ENCODE measurements around the gene FAAP20. TPM values are rescaled to one million over a fixed set of nuclear protein-coding genes. Genes with fewer than 3 reads are reported as not detected.

Gene FAAP20
- total and polyA plus RNA-seq, 8 donors, result 17.2 to 75.6 (median 24.1) TPM

- peak overlapping the region in 3 of 4 donors; percentile 21 to 50 (median 36) for H3K4me3 ChIP-seq
- peak overlapping the region in 3 of 4 donors; percentile 46 to 70 (median 46) for H3K27ac ChIP-seq
- ATAC-seq, result no peak
- peak in 4 of 6 donors; percentile 58 to 86 (median 68) for DNase-seq
- no peaks in the 10 kb centered on the region for H3K36me3 ChIP-seq
- H3K4me1 ChIP-seq, result peaks cover 20 to 30% (median 22%) of the 10 kb centered on the region in 3 donors
- H3K9me3 ChIP-seq, result no peaks in the 10 kb centered on the region
- intact Hi-C loops (cut with DNase I), result no loop called here
- WGBS, 2 donors, result 76% methylated on average over 19 to 25 of the region's 25 CpGs
- no peaks in the 10 kb centered on the region for H3K27me3 ChIP-seq
- FAIRE-seq, result no peak
- TF ChIP-seq CTCF (IDR thresholded peaks at IDR 0.05), result no peak
Observed at GRCh38 chr1:2203671-2204414, 9.3 kb upstream of the FAAP20 start.

- Histone ChIP-seq H3K4me1 (peaks cover 18 to 28% (median 19%) of the 10 kb centered on the region in 3 donors), H3K36me3 (no peaks in the 10 kb centered on the region), H3K27me3 (no peaks in the 10 kb centered on the region), H3K9me3 (no peaks in the 10 kb centered on the region), H3K4me3 (no peak overlapping the region), H3K27ac (no peak overlapping the region)
- no peak for TF ChIP-seq CTCF (IDR thresholded peaks at IDR 0.05)
- ATAC-seq, result no peak
- intact Hi-C loops (cut with DNase I), result no loop called here
- 81 to 86% methylated on average over 13 to 15 of the region's 15 CpGs for WGBS, 2 donors
- DNase-seq, result peak in 4 of 6 donors; percentile 37 to 84 (median 61)
- no peak for FAIRE-seq
Observed at GRCh38 chr1:2202843-2203601, 8.4 kb upstream of the FAAP20 start.

- no peak for DNase-seq
- Histone ChIP-seq H3K27ac (no peak overlapping the region), H3K4me3 (no peak overlapping the region), H3K4me1 (peaks cover 12 to 25% (median 17%) of the 10 kb centered on the region in 3 donors), H3K36me3 (no peaks in the 10 kb centered on the region), H3K9me3 (no peaks in the 10 kb centered on the region), H3K27me3 (no peaks in the 10 kb centered on the region)
- intact Hi-C loops (cut with DNase I), result no loop called here
- no peak for TF ChIP-seq CTCF (IDR thresholded peaks at IDR 0.05)
- 75 to 91% methylated on average over 9 of the region's 9 CpGs for WGBS, 2 donors
- no peak for ATAC-seq
- no peak for FAIRE-seq
Observed at GRCh38 chr1:2202008-2202575, 7.5 kb upstream of the FAAP20 start.

DNA sequence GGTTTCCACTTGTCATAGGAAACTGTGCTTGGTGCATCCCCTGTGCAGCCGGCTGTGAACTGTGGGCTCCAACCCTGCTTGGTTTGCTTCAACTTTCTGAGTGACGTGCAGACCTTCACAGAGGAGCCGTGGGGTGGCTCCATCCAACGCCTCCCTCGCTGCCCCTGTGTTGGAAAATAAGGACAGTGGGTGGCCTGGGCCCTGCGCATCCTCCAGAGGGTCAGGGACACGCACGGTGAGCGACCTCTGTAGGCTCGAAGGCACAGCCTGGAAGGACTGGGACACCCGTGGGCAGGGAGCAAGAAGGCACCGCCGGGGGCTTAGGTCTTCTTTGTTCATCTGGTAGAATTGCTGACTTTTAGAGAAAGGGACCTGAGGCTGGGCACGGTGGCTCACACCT, 6.5 kb upstream of the FAAP20 start:
- FAIRE-seq, result no peak
- intact Hi-C loops (cut with DNase I), result no loop called here
- H3K27ac ChIP-seq, result no peak overlapping the region
- no peaks in the 10 kb centered on the region for H3K9me3 ChIP-seq
- H3K4me3 ChIP-seq, result no peak overlapping the region
- no peak for TF ChIP-seq CTCF (IDR thresholded peaks at IDR 0.05)
- no peak for ATAC-seq
- DNase-seq, result no peak
- H3K27me3 ChIP-seq, result no peaks in the 10 kb centered on the region
- peaks cover 12 to 25% (median 17%) of the 10 kb centered on the region in 3 donors for H3K4me1 ChIP-seq
- no peaks in the 10 kb centered on the region for H3K36me3 ChIP-seq
- 86 to 89% methylated on average over 14 of the region's 14 CpGs for WGBS, 2 donors

Data from pancreas (tissue), 10 donors.